Body of pancreas (tissue), 4 donors: Measurements from ENCODE around the gene GNB1L.

ENCODE experiments used
- POLR2A ChIP-seq, 3 donors: fragments of 450-650 bp; IDR thresholded peaks; one replicate each; pipeline ENCODE4 v1.6.1; 2016; ENCODE audit warnings: antibody characterized with exemption in 3 of 3, mild to moderate bottlenecking in 2 of 3
- TF ChIP-seq, protein P1 (sequence below), 7 experiments: fragments of 450-650 bp in 4 of 7; fragments of 200-600 bp in 3 of 7; sonication (generic) in 3 of 7; IDR thresholded peaks; one replicate each; pipeline ENCODE4 v1.5.1; 2016 to 2019; ENCODE audit warnings: antibody characterized with exemption in 7 of 7

DNA sequence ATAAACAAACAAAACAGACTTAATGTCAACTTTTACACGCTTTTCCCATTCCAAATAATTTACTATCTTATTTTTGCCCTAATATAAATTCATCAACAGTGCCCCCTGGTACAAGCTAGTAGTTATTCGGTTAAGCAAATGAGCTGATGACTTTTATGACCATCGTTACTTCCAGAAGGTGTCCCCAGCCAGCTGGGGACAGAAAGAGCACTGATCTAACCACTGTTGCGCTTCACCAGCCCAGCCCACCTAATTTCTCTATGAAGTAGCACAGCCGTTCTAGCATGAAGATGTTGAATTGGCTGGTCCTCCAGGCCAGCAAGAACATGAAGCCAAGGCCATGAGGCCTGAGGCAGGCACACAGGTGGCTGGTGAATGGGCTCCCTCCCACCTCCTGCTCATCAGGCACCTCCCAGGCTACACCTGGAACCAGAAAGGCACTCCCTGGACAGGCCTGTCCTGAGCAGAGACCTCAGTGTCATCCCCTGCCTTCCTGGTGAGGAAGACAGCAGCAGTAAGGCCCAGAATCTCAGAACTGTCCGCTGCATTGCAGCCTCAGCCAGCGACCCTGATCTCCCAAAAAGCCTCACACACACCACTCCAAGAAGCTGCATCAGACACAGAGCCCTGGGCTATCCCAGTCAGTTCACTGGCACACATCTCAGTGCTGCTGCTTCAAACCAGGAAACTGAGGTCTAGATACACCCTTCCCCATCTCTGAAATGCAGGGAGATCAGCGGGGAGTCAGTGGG, 12.9 kb downstream of the GNB1L start:
- TF ChIP-seq, protein P1, sequence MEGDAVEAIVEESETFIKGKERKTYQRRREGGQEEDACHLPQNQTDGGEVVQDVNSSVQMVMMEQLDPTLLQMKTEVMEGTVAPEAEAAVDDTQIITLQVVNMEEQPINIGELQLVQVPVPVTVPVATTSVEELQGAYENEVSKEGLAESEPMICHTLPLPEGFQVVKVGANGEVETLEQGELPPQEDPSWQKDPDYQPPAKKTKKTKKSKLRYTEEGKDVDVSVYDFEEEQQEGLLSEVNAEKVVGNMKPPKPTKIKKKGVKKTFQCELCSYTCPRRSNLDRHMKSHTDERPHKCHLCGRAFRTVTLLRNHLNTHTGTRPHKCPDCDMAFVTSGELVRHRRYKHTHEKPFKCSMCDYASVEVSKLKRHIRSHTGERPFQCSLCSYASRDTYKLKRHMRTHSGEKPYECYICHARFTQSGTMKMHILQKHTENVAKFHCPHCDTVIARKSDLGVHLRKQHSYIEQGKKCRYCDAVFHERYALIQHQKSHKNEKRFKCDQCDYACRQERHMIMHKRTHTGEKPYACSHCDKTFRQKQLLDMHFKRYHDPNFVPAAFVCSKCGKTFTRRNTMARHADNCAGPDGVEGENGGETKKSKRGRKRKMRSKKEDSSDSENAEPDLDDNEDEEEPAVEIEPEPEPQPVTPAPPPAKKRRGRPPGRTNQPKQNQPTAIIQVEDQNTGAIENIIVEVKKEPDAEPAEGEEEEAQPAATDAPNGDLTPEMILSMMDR (IDR thresholded peaks at IDR 0.05): no peak
- TF ChIP-seq POLR2A (IDR thresholded peaks at IDR 0.05): no peak
